HEK293 (cell line): ENCODE results near the gene FAIM.

Experiments
- CTCF ChIA-PET: fragments of 350-600 bp; formaldehyde crosslinking; extraction: SDS; loops from one replicate; lab custom pipeline; 2021; ENCODE audit warnings: antibody characterized with exemption; lab: Yijun Ruan, JAX
- POLR2A ChIA-PET: fragments of 300-600 bp; formaldehyde crosslinking; extraction: SDS; loops from one replicate; lab custom pipeline; 2020; ENCODE audit warnings: antibody characterized with exemption, inconsistent platforms; lab: Yijun Ruan, JAX
- H3K27ac ChIP-seq: fragments of 200-500 bp; sonication (Bioruptor generic); 2 replicates; pipeline ENCODE4 v1.5.1; 2014; ENCODE audit warnings: low read depth, low read length, control low read depth, inconsistent platforms; ENCODE audit errors: extremely low read depth
- H3K36me3 ChIP-seq, 2 experiments: fragments of 200-500 bp in 1 of 2; sonication (Bioruptor generic) in 1 of 2; 1 replicate in 1 of 2; 2 replicates in 1 of 2; pipeline ENCODE4 v1.5.1; 2014 to 2017; ENCODE audit warnings: inconsistent platforms in 2 of 2, low read length in 2 of 2; ENCODE audit not compliant: control insufficient read depth in 2 of 2, insufficient read depth in 1 of 2
- H3K4me1 ChIP-seq: fragments of 200-500 bp; sonication (Bioruptor generic); 2 replicates; pipeline ENCODE4 v1.5.1; 2014; ENCODE audit warnings: mild to moderate bottlenecking, low read length, inconsistent platforms; ENCODE audit not compliant: control insufficient read depth, insufficient read depth
- H3K4me3 ChIP-seq: 2 replicates; pipeline ENCODE4 v1.5.1; 2011; ENCODE audit warnings: low read depth, mild to moderate bottlenecking, control low read depth, low read length, moderate library complexity
- H3K9me3 ChIP-seq: fragments of 200-500 bp; sonication (Bioruptor generic); 2 replicates; pipeline ENCODE4 v1.5.1; 2014; ENCODE audit warnings: low read depth, low read length, inconsistent platforms; ENCODE audit not compliant: control insufficient read depth, insufficient read depth
- GLIS1 ChIP-seq: fragments of 450-650 bp; formaldehyde crosslinking; IDR thresholded peaks from 2 replicates; pipeline ENCODE4 v1.5.1; 2016; ENCODE audit warnings: missing biosample characterization, missing genetic modification characterization
- HOXA7 ChIP-seq: sonication (generic); formaldehyde crosslinking; IDR thresholded peaks from 2 replicates; pipeline ENCODE4 v1.8.1; 2022; ENCODE audit warnings: missing genetic modification reagents, borderline replicate concordance
- REPIN1 ChIP-seq: fragments of 450-650 bp; formaldehyde crosslinking; IDR thresholded peaks from 2 replicates; pipeline ENCODE4 v1.5.1; 2017; ENCODE audit warnings: missing biosample characterization, missing genetic modification characterization, low read depth
- TCF7L2 ChIP-seq: IDR thresholded peaks from 2 replicates; pipeline ENCODE4 v1.6.1; 2011; ENCODE audit warnings: low read depth, mild to moderate bottlenecking, inconsistent platforms, low read length, moderate library complexity, borderline replicate concordance
- ZBTB17 ChIP-seq: fragments of 450-650 bp; formaldehyde crosslinking; IDR thresholded peaks from 2 replicates; pipeline ENCODE4 v1.5.1; 2016; ENCODE audit warnings: missing biosample characterization, missing genetic modification characterization
- ZEB2 ChIP-seq: fragments of 450-650 bp; formaldehyde crosslinking; IDR thresholded peaks from 2 replicates; pipeline ENCODE4 v1.5.1; 2016; ENCODE audit warnings: missing biosample characterization, missing genetic modification characterization
- ZFP3 ChIP-seq: fragments of 450-650 bp; formaldehyde crosslinking; IDR thresholded peaks from 2 replicates; pipeline ENCODE4 v1.5.1; 2016; ENCODE audit warnings: low read depth, missing biosample characterization, missing genetic modification characterization
- ZNF121 ChIP-seq: fragments of 450-650 bp; formaldehyde crosslinking; IDR thresholded peaks from 2 replicates; pipeline ENCODE4 v1.5.1; 2016; ENCODE audit warnings: missing biosample characterization, missing genetic modification characterization
- ZNF148 ChIP-seq: fragments of 450-650 bp; formaldehyde crosslinking; IDR thresholded peaks from 2 replicates; pipeline ENCODE4 v1.5.0; 2017; ENCODE audit warnings: missing biosample characterization, missing genetic modification characterization, borderline replicate concordance
- ZNF362 ChIP-seq: fragments of 450-650 bp; formaldehyde crosslinking; IDR thresholded peaks from 2 replicates; pipeline ENCODE4 v1.5.1; 2016; ENCODE audit warnings: missing biosample characterization, missing genetic modification characterization
- ZNF510 ChIP-seq: fragments of 450-650 bp; formaldehyde crosslinking; IDR thresholded peaks from 2 replicates; pipeline ENCODE4 v1.5.1; 2018; ENCODE audit warnings: mild to moderate bottlenecking, missing genetic modification characterization, missing biosample characterization; ENCODE audit not compliant: insufficient replicate concordance
- ZNF585B ChIP-seq: fragments of 450-650 bp; formaldehyde crosslinking; IDR thresholded peaks from 2 replicates; pipeline ENCODE4 v1.5.1; 2016; ENCODE audit warnings: missing biosample characterization, missing genetic modification characterization
- ZNF621 ChIP-seq: fragments of 450-650 bp; formaldehyde crosslinking; IDR thresholded peaks from 2 replicates; pipeline ENCODE4 v1.5.1; 2017; ENCODE audit warnings: missing biosample characterization, missing genetic modification characterization
- ZNF624 ChIP-seq: fragments of 450-650 bp; formaldehyde crosslinking; IDR thresholded peaks from 2 replicates; pipeline ENCODE4 v1.5.1; 2017; ENCODE audit warnings: missing biosample characterization, missing genetic modification characterization
- ZNF670 ChIP-seq: fragments of 450-650 bp; formaldehyde crosslinking; IDR thresholded peaks from 2 replicates; pipeline ENCODE4 v1.5.1; 2016; ENCODE audit warnings: missing biosample characterization, missing genetic modification characterization, low read depth
- ZNF76 ChIP-seq: fragments of 450-650 bp; formaldehyde crosslinking; IDR thresholded peaks from 2 replicates; pipeline ENCODE4; 2016; ENCODE audit warnings: low read depth, missing biosample characterization, missing genetic modification characterization, borderline replicate concordance
- ZNF777 ChIP-seq: fragments of 450-650 bp; formaldehyde crosslinking; IDR thresholded peaks from 2 replicates; pipeline ENCODE4 v1.5.1; 2017; ENCODE audit warnings: missing biosample characterization, missing genetic modification characterization, borderline replicate concordance
- ZXDB ChIP-seq: fragments of 450-650 bp; formaldehyde crosslinking; IDR thresholded peaks from 2 replicates; pipeline ENCODE4 v1.5.1; 2016; ENCODE audit warnings: missing biosample characterization, missing genetic modification characterization

Gene FAIM

GRCh38 chr3:138578961-138579574 is 29.5 kb upstream of the FAIM start:
- TF ChIP-seq ZBTB17 (tag by site-specific recombination), result 0 out of 2 replicates have a peak, but pooled peaks have one; percentile 17
- no peak for TF ChIP-seq REPIN1 (tag by site-specific recombination)
- TF ChIP-seq GLIS1, result no peak
- no peak for TF ChIP-seq ZNF362 (tag by site-specific recombination)
- no peak for TF ChIP-seq ZNF510 (tag by site-specific recombination)
- CTCF ChIA-PET, result interaction anchor here (0.6 to 1.6 kb wide), 3 partner anchors 15 to 750 kb away, joined by 3 to 4 read pairs (median 3); partner anchors contain the start of gene CEP70
- no peaks in the 10 kb centered on the region for H3K9me3 ChIP-seq
- H3K27ac ChIP-seq, result no peak overlapping the region
- POLR2A ChIA-PET, result no interaction called here
- no peaks in the 10 kb centered on the region for H3K36me3 ChIP-seq
- no peaks in the 10 kb centered on the region for H3K4me1 ChIP-seq
- no peak overlapping the region for H3K4me3 ChIP-seq

GRCh38 chr3:138587374-138587773 is 21.2 kb upstream of the FAIM start:
- no peak overlapping the region for H3K27ac ChIP-seq
- H3K9me3 ChIP-seq, result no peaks in the 10 kb centered on the region
- TF ChIP-seq ZNF121 (tag by site-specific recombination), result 0 out of 2 replicates have a peak, but pooled peaks have one; percentile 32
- TF ChIP-seq ZNF76, result no peak
- H3K36me3 ChIP-seq, result peaks cover 0 to 18% of the 10 kb centered on the region in 2 experiments; a peak in 2 of 3 replicates
- CTCF ChIA-PET, result interaction anchor here (0.7 kb wide), 1 partner anchor 336 kb away, joined by 3 read pairs; no protein-coding TSS in a partner anchor
- H3K4me3 ChIP-seq, result no peak overlapping the region
- POLR2A ChIA-PET, result no interaction called here
- H3K4me1 ChIP-seq, result no peaks in the 10 kb centered on the region

GRCh38 chr3:138588445-138588844 is 20.1 kb upstream of the FAIM start:
- Histone ChIP-seq H3K4me3 (no peak overlapping the region), H3K27ac (no peak overlapping the region), H3K36me3 (peaks cover 0 to 18% of the 10 kb centered on the region in 2 experiments; a peak in 2 of 3 replicates), H3K4me1 (no peaks in the 10 kb centered on the region), H3K9me3 (no peaks in the 10 kb centered on the region)
- POLR2A ChIA-PET, result no interaction called here
- TF ChIP-seq ZXDB (tag by site-specific recombination), result no peak
- no peak for TF ChIP-seq ZEB2
- TF ChIP-seq ZNF670 (tag by site-specific recombination), result no peak
- no peak for TF ChIP-seq ZNF148 (tag by site-specific recombination)
- no peak for TF ChIP-seq ZNF777 (tag by site-specific recombination)
- TF ChIP-seq HOXA7 (CRISPR knock-in tag), result no peak
- no peak for TF ChIP-seq TCF7L2
- no peak for TF ChIP-seq ZNF621 (tag by site-specific recombination)
- TF ChIP-seq ZNF76, result no peak
- TF ChIP-seq ZNF624 (tag by site-specific recombination), result no peak
- TF ChIP-seq ZNF585B (tag by site-specific recombination), result no peak
- no peak for TF ChIP-seq ZFP3 (tag by site-specific recombination)
- CTCF ChIA-PET, result interaction anchor here (0.9 kb wide), 1 partner anchor 109 kb away, joined by 3 read pairs; no protein-coding TSS in a partner anchor
